Measurements from ENCODE around the gene GRIFIN. TPM values are rescaled to one million over a fixed set of nuclear protein-coding genes. Genes with fewer than 3 reads are reported as not detected.

GRIFIN gene
- total RNA-seq, 1 donor from 2014 or later, result not detected

DNA sequence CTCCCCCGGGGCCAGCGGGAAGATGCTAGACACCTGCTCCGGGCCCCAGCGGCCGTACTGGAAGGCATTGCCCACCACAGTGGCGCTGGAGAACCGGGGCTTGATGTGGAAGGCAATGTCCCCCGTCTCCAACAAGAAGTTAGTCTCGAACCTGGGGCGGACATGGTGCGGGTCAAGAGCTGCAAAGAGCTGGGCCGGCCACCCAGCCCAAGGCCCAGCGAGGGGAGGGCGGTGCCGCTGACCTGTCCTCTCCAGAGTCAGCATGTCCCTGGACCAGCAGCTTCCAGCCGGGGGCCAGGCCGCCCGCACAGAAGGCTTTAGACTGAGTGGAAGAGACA is 551 bp downstream of the GRIFIN start:
- Mint-ChIP-seq H3K36me3 (ENCODE audit: low read depth) (no peaks in the 10 kb centered on the region), H3K4me1 (ENCODE audit: low read depth) (peaks cover 21% of the 10 kb centered on the region), H3K27me3 (ENCODE audit: low read depth) (peaks cover 9% of the 10 kb centered on the region), H3K27ac (ENCODE audit: unreplicated experiment) (no peak overlapping the region), H3K9me3 (ENCODE audit: low read depth) (no peaks in the 10 kb centered on the region), H3K4me3 (ENCODE audit: unreplicated experiment) (no peak overlapping the region)
- TF ChIP-seq, protein P1, sequence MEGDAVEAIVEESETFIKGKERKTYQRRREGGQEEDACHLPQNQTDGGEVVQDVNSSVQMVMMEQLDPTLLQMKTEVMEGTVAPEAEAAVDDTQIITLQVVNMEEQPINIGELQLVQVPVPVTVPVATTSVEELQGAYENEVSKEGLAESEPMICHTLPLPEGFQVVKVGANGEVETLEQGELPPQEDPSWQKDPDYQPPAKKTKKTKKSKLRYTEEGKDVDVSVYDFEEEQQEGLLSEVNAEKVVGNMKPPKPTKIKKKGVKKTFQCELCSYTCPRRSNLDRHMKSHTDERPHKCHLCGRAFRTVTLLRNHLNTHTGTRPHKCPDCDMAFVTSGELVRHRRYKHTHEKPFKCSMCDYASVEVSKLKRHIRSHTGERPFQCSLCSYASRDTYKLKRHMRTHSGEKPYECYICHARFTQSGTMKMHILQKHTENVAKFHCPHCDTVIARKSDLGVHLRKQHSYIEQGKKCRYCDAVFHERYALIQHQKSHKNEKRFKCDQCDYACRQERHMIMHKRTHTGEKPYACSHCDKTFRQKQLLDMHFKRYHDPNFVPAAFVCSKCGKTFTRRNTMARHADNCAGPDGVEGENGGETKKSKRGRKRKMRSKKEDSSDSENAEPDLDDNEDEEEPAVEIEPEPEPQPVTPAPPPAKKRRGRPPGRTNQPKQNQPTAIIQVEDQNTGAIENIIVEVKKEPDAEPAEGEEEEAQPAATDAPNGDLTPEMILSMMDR (IDR thresholded peaks at IDR 0.05), result no peak
- DNase-seq (ENCODE audit: low spot score), result peak; percentile 84

DNA sequence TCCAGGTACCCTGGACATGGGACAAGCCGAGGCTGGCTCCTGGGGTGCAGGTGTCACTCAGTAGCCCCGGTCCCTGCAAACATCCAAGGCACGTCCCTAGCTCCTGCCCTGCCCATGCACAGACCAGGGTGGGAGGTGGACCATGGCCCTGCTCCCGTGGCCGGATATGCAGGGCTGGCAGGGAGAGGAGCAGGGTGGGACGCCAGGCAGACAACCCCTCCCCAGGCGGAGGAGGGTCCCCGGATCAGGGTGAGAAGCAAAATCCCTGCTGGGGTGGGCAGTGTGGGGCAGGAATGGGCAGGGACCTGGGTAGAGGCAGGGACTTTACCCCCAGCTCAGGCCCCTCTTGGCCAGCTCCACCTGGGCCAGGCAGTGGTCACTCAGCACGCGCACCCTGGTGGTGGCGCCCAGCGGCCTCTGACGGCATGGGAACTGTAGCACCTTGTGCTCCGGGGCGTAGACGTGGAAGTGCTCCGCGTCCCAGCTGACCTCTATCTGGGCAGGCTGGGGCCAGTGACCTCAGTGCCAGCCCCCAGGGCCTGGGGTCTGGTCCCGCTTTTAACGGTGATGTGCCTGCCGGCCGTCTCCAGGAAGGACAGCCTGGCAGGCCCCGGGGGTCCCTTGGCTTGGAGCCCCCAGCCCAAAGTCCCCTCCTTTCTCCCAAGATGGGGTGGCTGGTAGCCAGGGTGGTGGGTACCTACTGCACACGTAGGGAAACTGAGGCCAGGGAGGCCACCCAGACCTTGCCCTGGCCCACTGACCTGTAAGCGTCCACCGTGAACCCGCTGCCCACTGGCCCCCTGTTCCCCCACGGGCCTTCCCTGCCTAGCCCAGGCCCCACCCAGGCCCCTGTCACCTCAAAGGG is 1.2 kb downstream of the GRIFIN start:
- Mint-ChIP-seq H3K4me3 (ENCODE audit: unreplicated experiment) (no peak overlapping the region), H3K9me3 (ENCODE audit: low read depth) (no peaks in the 10 kb centered on the region), H3K27me3 (ENCODE audit: low read depth) (peaks cover 5% of the 10 kb centered on the region), H3K27ac (ENCODE audit: unreplicated experiment) (no peak overlapping the region), H3K4me1 (ENCODE audit: low read depth) (peaks cover 26% of the 10 kb centered on the region), H3K36me3 (ENCODE audit: low read depth) (no peaks in the 10 kb centered on the region)
- TF ChIP-seq, protein P1 (IDR thresholded peaks at IDR 0.05), result no peak
- DNase-seq (ENCODE audit: low spot score), result peak; percentile 90

DNA sequence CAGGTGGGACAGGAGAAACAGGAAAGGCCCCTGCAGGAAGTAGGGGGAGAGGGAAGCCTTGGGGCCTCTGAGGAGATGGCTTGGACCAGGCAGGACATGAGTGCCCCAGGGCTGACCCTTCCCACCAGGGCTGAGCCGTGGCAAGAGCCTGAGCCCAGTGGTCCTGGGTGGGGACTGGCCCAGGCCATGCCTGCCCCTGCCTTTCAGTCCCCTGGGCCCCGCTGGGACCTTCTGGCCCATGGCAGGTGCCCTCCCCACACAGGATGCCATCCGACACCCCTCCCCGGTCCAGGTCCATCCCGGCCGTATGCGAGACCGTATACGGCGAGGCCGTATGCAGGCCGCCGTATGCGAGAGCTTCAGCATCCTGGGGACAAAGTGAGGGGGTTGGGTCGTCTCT is 2.0 kb downstream of the GRIFIN start:
- Mint-ChIP-seq H3K4me3 (ENCODE audit: unreplicated experiment) (no peak overlapping the region), H3K4me1 (ENCODE audit: low read depth) (peaks cover 22% of the 10 kb centered on the region), H3K36me3 (ENCODE audit: low read depth) (no peaks in the 10 kb centered on the region), H3K9me3 (ENCODE audit: low read depth) (no peaks in the 10 kb centered on the region), H3K27me3 (ENCODE audit: low read depth) (peaks cover 2% of the 10 kb centered on the region), H3K27ac (ENCODE audit: unreplicated experiment) (no peak overlapping the region)
- no peak for DNase-seq (ENCODE audit: low spot score)
- TF ChIP-seq, protein P1 (IDR thresholded peaks at IDR 0.05), result no peak

DNA sequence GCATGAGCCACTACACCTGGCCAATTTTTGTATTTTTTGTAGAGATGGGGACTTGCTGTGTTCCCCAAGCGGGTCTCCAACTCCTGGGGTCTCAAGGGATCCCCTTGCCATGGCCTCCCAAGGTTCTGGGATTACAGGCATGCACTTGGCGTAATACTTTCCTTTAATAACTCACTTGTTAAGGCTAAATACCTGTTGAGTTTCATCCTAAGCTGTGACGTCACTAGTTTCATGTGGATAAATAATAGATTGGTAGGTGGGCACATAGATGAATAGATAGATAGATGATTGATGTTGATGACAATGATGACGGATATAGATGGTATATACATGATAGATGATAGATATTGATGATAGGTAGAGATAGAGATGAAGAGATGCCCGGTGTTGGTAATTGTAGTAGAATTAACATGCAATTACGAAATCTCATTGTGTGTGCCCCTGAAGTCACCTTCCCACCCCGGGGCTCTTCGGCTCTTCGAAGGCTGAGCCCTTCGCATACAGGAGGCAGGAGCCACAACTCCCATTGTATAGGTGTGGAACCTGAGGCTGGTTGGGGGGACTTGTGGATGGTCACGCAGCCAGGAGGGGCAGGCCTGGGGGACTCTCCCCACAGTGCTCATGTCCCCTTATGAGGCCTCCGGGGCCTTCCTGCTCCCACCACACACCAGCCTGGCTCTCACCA is 2.6 kb downstream of the GRIFIN start:
- Mint-ChIP-seq H3K36me3 (ENCODE audit: low read depth) (no peaks in the 10 kb centered on the region), H3K27me3 (ENCODE audit: low read depth) (peaks cover 2% of the 10 kb centered on the region), H3K4me1 (ENCODE audit: low read depth) (peaks cover 19% of the 10 kb centered on the region), H3K27ac (ENCODE audit: unreplicated experiment) (no peak overlapping the region), H3K4me3 (ENCODE audit: unreplicated experiment) (no peak overlapping the region), H3K9me3 (ENCODE audit: low read depth) (no peaks in the 10 kb centered on the region)
- TF ChIP-seq, protein P1 (IDR thresholded peaks at IDR 0.05), result no peak
- no peak for DNase-seq (ENCODE audit: low spot score)

DNA sequence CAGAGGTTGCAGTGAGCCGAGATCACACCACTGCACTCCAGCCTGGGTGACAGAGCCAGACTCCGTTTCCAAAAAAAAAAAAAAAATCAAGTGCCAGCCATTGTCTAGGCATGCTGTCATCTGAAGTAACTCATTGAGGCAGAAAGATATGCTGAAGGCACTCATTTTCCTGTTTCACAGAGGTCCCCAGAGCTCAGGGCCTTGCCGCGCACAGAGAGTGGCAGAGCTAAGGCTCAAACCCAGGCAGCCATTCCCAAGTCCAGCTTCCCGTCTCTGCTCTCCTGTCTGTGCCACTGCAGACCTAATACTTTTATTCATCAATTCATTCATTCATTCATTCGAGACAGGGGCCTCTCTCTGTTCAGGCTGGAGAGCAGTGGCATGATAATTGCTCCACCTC is 3.5 kb downstream of the GRIFIN start:
- no peak overlapping the region for H3K4me3 Mint-ChIP-seq (ENCODE audit: unreplicated experiment)
- DNase-seq (ENCODE audit: low spot score), result no peak
- H3K4me1 Mint-ChIP-seq (ENCODE audit: low read depth), result peaks cover 15% of the 10 kb centered on the region
- H3K36me3 Mint-ChIP-seq (ENCODE audit: low read depth), result no peaks in the 10 kb centered on the region
- no peaks in the 10 kb centered on the region for H3K9me3 Mint-ChIP-seq (ENCODE audit: low read depth)
- H3K27ac Mint-ChIP-seq (ENCODE audit: unreplicated experiment), result no peak overlapping the region
- peaks cover 2% of the 10 kb centered on the region for H3K27me3 Mint-ChIP-seq (ENCODE audit: low read depth)
- TF ChIP-seq, protein P1 (IDR thresholded peaks at IDR 0.05), result no peak
